Mesendoderm (in vitro differentiated cells): ENCODE results near the gene FBXL7.

Experiments
- DNase-seq: peaks from one replicate; pipeline ENCODE4 v3.0.0; 2013
- H2AK5ac ChIP-seq: 2 replicates; pipeline ENCODE4 v1.6.1; 2013; ENCODE audit warnings: low read length, inconsistent platforms
- H2BK120ac ChIP-seq: 2 replicates; pipeline ENCODE4 v1.6.1; 2013; ENCODE audit warnings: low read depth, mild to moderate bottlenecking, low read length, moderate library complexity, mixed read lengths
- H2BK15ac ChIP-seq: replicated peaks from 2 replicates; pipeline ENCODE4 v1.6.1; 2013; ENCODE audit warnings: low read depth, mild to moderate bottlenecking, moderate library complexity
- H2BK5ac ChIP-seq: 2 replicates; pipeline ENCODE4 v1.6.1; 2013; ENCODE audit warnings: low read length, inconsistent platforms
- H3K18ac ChIP-seq: 2 replicates; pipeline ENCODE4 v1.6.1; 2013; ENCODE audit warnings: mild to moderate bottlenecking, low read length, mixed read lengths
- H3K23ac ChIP-seq: one replicate; pipeline ENCODE4 v1.6.1; 2013; ENCODE audit warnings: low read length
- H3K27ac ChIP-seq: 2 replicates; pipeline ENCODE4 v1.5.1; 2013; ENCODE audit warnings: low read depth, mild to moderate bottlenecking, inconsistent platforms, low read length, moderate library complexity
- H3K27me3 ChIP-seq: 2 replicates; pipeline ENCODE4 v1.6.1; 2013; ENCODE audit warnings: low read length, control low read depth, mild to moderate bottlenecking, inconsistent platforms; ENCODE audit not compliant: insufficient read depth, poor library complexity
- H3K36me3 ChIP-seq: 2 replicates; pipeline ENCODE4 v1.6.1; 2013; ENCODE audit warnings: low read length, inconsistent platforms; ENCODE audit not compliant: control insufficient read depth, insufficient read depth
- H3K4ac ChIP-seq: one replicate; pipeline ENCODE4 v1.6.1; 2013; ENCODE audit warnings: low read depth, mild to moderate bottlenecking, low read length, moderate library complexity
- H3K4me1 ChIP-seq: 2 replicates; pipeline ENCODE4 v1.6.1; 2013; ENCODE audit warnings: low read depth, low read length, inconsistent platforms; ENCODE audit not compliant: control insufficient read depth
- H3K4me2 ChIP-seq: 2 replicates; pipeline ENCODE4 v1.6.1; 2013; ENCODE audit warnings: low read length
- H3K4me3 ChIP-seq: 2 replicates; pipeline ENCODE4 v1.5.1; 2013; ENCODE audit warnings: mild to moderate bottlenecking, low read length
- H3K56ac ChIP-seq: one replicate; pipeline ENCODE4 v1.6.1; 2013; ENCODE audit warnings: low read length
- H3K79me1 ChIP-seq: 2 replicates; pipeline ENCODE4 v1.6.1; 2013; ENCODE audit warnings: low read length, inconsistent platforms
- H3K79me2 ChIP-seq: 2 replicates; pipeline ENCODE4 v1.6.1; 2013; ENCODE audit warnings: mild to moderate bottlenecking, low read length; ENCODE audit not compliant: control insufficient read depth, insufficient read depth
- H3K9ac ChIP-seq: 2 replicates; pipeline ENCODE4 v1.6.1; 2013; ENCODE audit warnings: low read length, inconsistent platforms
- H4K5ac ChIP-seq: one replicate; pipeline ENCODE4 v1.6.1; 2013; ENCODE audit warnings: low read length
- H4K8ac ChIP-seq: one replicate; pipeline ENCODE4 v1.6.1; 2013; ENCODE audit warnings: low read depth, mild to moderate bottlenecking, control low read depth, low read length, moderate library complexity
- WGBS: extraction: QIAGEN DNeasy Blood & Tissue Kit; methylation state at CpG from one replicate; pipeline ENCODE4 v1.1.7; 2013; ENCODE audit warnings: low lambda C conversion rate, missing lambda C conversion rate; ENCODE audit not compliant: insufficient coverage; ENCODE audit errors: extremely low coverage; 5-methylcytosine and 5-hydroxymethylcytosine counted together

The FBXL7 gene

GRCh38 chr5:15898641-15899040, 398.7 kb downstream of the FBXL7 start:
- WGBS, result no CpG with 5 or more reads among the region's 6 CpGs
- no peak overlapping the region for H2BK5ac ChIP-seq
- no peak overlapping the region for H2BK120ac ChIP-seq
- no peak overlapping the region for H4K5ac ChIP-seq
- no peak overlapping the region for H3K4me2 ChIP-seq
- no peak overlapping the region for H3K27ac ChIP-seq
- H4K8ac ChIP-seq, result no peak overlapping the region
- H3K4me3 ChIP-seq, result no peak overlapping the region
- H3K9ac ChIP-seq, result no peak overlapping the region
- H3K79me1 ChIP-seq, result no peaks in the 10 kb centered on the region
- no peak for DNase-seq
- H3K18ac ChIP-seq, result no peak overlapping the region
- no peak overlapping the region for H2BK15ac ChIP-seq
- no peak overlapping the region for H3K23ac ChIP-seq
- no peaks in the 10 kb centered on the region for H3K27me3 ChIP-seq
- H3K36me3 ChIP-seq, result no peaks in the 10 kb centered on the region
- no peak overlapping the region for H3K56ac ChIP-seq
- no peak overlapping the region for H3K4ac ChIP-seq
- no peaks in the 10 kb centered on the region for H3K79me2 ChIP-seq
- no peak overlapping the region for H2AK5ac ChIP-seq
- no peaks in the 10 kb centered on the region for H3K4me1 ChIP-seq

GRCh38 chr5:15899481-15899880, 399.5 kb downstream of the FBXL7 start:
- Histone ChIP-seq H3K18ac (no peak overlapping the region), H3K36me3 (no peaks in the 10 kb centered on the region), H3K23ac (no peak overlapping the region), H2AK5ac (no peak overlapping the region), H4K5ac (no peak overlapping the region), H2BK120ac (no peak overlapping the region), H3K79me2 (no peaks in the 10 kb centered on the region), H3K79me1 (no peaks in the 10 kb centered on the region), H3K9ac (no peak overlapping the region), H2BK15ac (no peak overlapping the region), H3K27ac (no peak overlapping the region), H3K4me1 (no peaks in the 10 kb centered on the region), H3K4me2 (no peak overlapping the region), H3K56ac (no peak overlapping the region), H4K8ac (no peak overlapping the region), H3K4me3 (no peak overlapping the region), H3K4ac (no peak overlapping the region), H2BK5ac (no peak overlapping the region), H3K27me3 (no peaks in the 10 kb centered on the region)
- DNase-seq, result no peak
- WGBS, result no CpG with 5 or more reads among the region's 1 CpG

- H3K79me1 ChIP-seq, result no peaks in the 10 kb centered on the region
- no peak overlapping the region for H3K56ac ChIP-seq
- H3K79me2 ChIP-seq, result no peaks in the 10 kb centered on the region
- no peak for DNase-seq
- H3K23ac ChIP-seq, result no peak overlapping the region
- no peak overlapping the region for H2AK5ac ChIP-seq
- no peak overlapping the region for H2BK120ac ChIP-seq
- no peak overlapping the region for H3K9ac ChIP-seq
- no peak overlapping the region for H2BK5ac ChIP-seq
- no peak overlapping the region for H3K4me3 ChIP-seq
- H3K18ac ChIP-seq, result no peak overlapping the region
- H3K4ac ChIP-seq, result no peak overlapping the region
- no peaks in the 10 kb centered on the region for H3K27me3 ChIP-seq
- no peak overlapping the region for H4K5ac ChIP-seq
- no peaks in the 10 kb centered on the region for H3K36me3 ChIP-seq
- no peak overlapping the region for H3K27ac ChIP-seq
- H4K8ac ChIP-seq, result no peak overlapping the region
- H3K4me1 ChIP-seq, result no peaks in the 10 kb centered on the region
- H3K4me2 ChIP-seq, result no peak overlapping the region
- no CpG with 5 or more reads among the region's 2 CpGs for WGBS
- no peak overlapping the region for H2BK15ac ChIP-seq
Observed at GRCh38 chr5:15901151-15901550, 401.2 kb downstream of the FBXL7 start.

- no peak overlapping the region for H2BK5ac ChIP-seq
- no peak overlapping the region for H3K23ac ChIP-seq
- no peak overlapping the region for H2BK120ac ChIP-seq
- H3K18ac ChIP-seq, result no peak overlapping the region
- no peak overlapping the region for H3K4me2 ChIP-seq
- no peak overlapping the region for H3K4me3 ChIP-seq
- H3K56ac ChIP-seq, result no peak overlapping the region
- no peak overlapping the region for H3K4ac ChIP-seq
- H3K79me1 ChIP-seq, result no peaks in the 10 kb centered on the region
- no peak overlapping the region for H3K27ac ChIP-seq
- no peaks in the 10 kb centered on the region for H3K4me1 ChIP-seq
- H3K79me2 ChIP-seq, result no peaks in the 10 kb centered on the region
- no peak overlapping the region for H3K9ac ChIP-seq
- H4K5ac ChIP-seq, result no peak overlapping the region
- H3K27me3 ChIP-seq, result no peaks in the 10 kb centered on the region
- no CpG with 5 or more reads among the region's 6 CpGs for WGBS
- no peak overlapping the region for H4K8ac ChIP-seq
- no peaks in the 10 kb centered on the region for H3K36me3 ChIP-seq
- H2BK15ac ChIP-seq, result no peak overlapping the region
- H2AK5ac ChIP-seq, result no peak overlapping the region
- no peak for DNase-seq
Observed at GRCh38 chr5:15902066-15902465, 402.1 kb downstream of the FBXL7 start.

GRCh38 chr5:15904899-15905830, 405.2 kb downstream of the FBXL7 start:
- no CpG with 5 or more reads among the region's 2 CpGs for WGBS
- no peak overlapping the region for H4K5ac ChIP-seq
- no peak overlapping the region for H3K23ac ChIP-seq
- H3K4me1 ChIP-seq, result no peaks in the 10 kb centered on the region
- no peak overlapping the region for H3K4me2 ChIP-seq
- no peak overlapping the region for H3K9ac ChIP-seq
- no peak overlapping the region for H2BK120ac ChIP-seq
- no peak overlapping the region for H3K18ac ChIP-seq
- H3K79me2 ChIP-seq, result no peaks in the 10 kb centered on the region
- no peaks in the 10 kb centered on the region for H3K27me3 ChIP-seq
- H4K8ac ChIP-seq, result no peak overlapping the region
- H3K4me3 ChIP-seq, result no peak overlapping the region
- no peaks in the 10 kb centered on the region for H3K36me3 ChIP-seq
- no peak overlapping the region for H2AK5ac ChIP-seq
- no peaks in the 10 kb centered on the region for H3K79me1 ChIP-seq
- no peak overlapping the region for H3K56ac ChIP-seq
- no peak for DNase-seq
- H3K27ac ChIP-seq, result no peak overlapping the region
- H3K4ac ChIP-seq, result no peak overlapping the region
- H2BK15ac ChIP-seq, result no peak overlapping the region
- H2BK5ac ChIP-seq, result no peak overlapping the region

- no peaks in the 10 kb centered on the region for H3K27me3 ChIP-seq
- H2BK15ac ChIP-seq, result no peak overlapping the region
- H3K4me2 ChIP-seq, result no peak overlapping the region
- no peak overlapping the region for H3K18ac ChIP-seq
- no peak overlapping the region for H3K4me3 ChIP-seq
- no peaks in the 10 kb centered on the region for H3K36me3 ChIP-seq
- no peak overlapping the region for H3K27ac ChIP-seq
- no CpG with 5 or more reads among the region's 3 CpGs for WGBS
- no peaks in the 10 kb centered on the region for H3K4me1 ChIP-seq
- H2BK5ac ChIP-seq, result no peak overlapping the region
- no peak overlapping the region for H3K4ac ChIP-seq
- H3K23ac ChIP-seq, result no peak overlapping the region
- no peak overlapping the region for H2BK120ac ChIP-seq
- H3K9ac ChIP-seq, result no peak overlapping the region
- no peaks in the 10 kb centered on the region for H3K79me2 ChIP-seq
- H4K5ac ChIP-seq, result no peak overlapping the region
- H2AK5ac ChIP-seq, result no peak overlapping the region
- no peaks in the 10 kb centered on the region for H3K79me1 ChIP-seq
- no peak overlapping the region for H3K56ac ChIP-seq
- H4K8ac ChIP-seq, result no peak overlapping the region
- DNase-seq, result no peak
Observed at GRCh38 chr5:15914638-15915037, 414.7 kb downstream of the FBXL7 start.
